SK-N-SH treated with all-trans-retinoic acid at 6 μM for 48 hours (cell line): ENCODE measurements around the gene MATN4.

Experiments
- ESRRG ChIP-seq: fragments of 250-450 bp; sonication (Bioruptor Pico); IDR thresholded peaks from 2 replicates; pipeline ENCODE4 v1.6.1; 2021; ENCODE audit warnings: mild to moderate bottlenecking
- GLIS3 ChIP-seq: fragments of 250-450 bp; sonication (Bioruptor Pico); IDR thresholded peaks from 2 replicates; pipeline ENCODE4 v1.5.0; 2020; ENCODE audit warnings: mild to moderate bottlenecking, moderate library complexity
- RARB ChIP-seq: fragments of 250-450 bp; sonication (Bioruptor Pico); IDR thresholded peaks from 2 replicates; pipeline ENCODE4 v1.8.0; 2021; ENCODE audit warnings: mild to moderate bottlenecking, moderate library complexity
- SNAI2 ChIP-seq: fragments of 250-450 bp; sonication (Bioruptor Pico); IDR thresholded peaks from 2 replicates; pipeline ENCODE4 v1.5.0; 2020; ENCODE audit warnings: mild to moderate bottlenecking, moderate library complexity
- ZC3H10 ChIP-seq: fragments of 250-450 bp; sonication (Bioruptor Pico); IDR thresholded peaks from 2 replicates; pipeline ENCODE4 v1.5.1; 2021; ENCODE audit warnings: mild to moderate bottlenecking, moderate library complexity
- ZFP3 ChIP-seq: fragments of 250-450 bp; sonication (Bioruptor Pico); IDR thresholded peaks from 2 replicates; pipeline ENCODE4 v1.5.0; 2020; ENCODE audit warnings: mild to moderate bottlenecking, moderate library complexity
- ZFP30 ChIP-seq: fragments of 450-650 bp; formaldehyde crosslinking; IDR thresholded peaks from 2 replicates; pipeline ENCODE4 v1.5.0; 2022; ENCODE audit warnings: mild to moderate bottlenecking, moderate library complexity
- ZNF70 ChIP-seq: fragments of 450-650 bp; formaldehyde crosslinking; IDR thresholded peaks from 2 replicates; pipeline ENCODE4 v1.5.0; 2020; ENCODE audit warnings: mild to moderate bottlenecking, moderate library complexity
- TF ChIP-seq, protein P1 (sequence below): fragments of 250-450 bp; sonication (Bioruptor Pico); IDR thresholded peaks from 2 replicates; pipeline ENCODE4 v1.8.0; 2020; ENCODE audit warnings: mild to moderate bottlenecking, moderate library complexity, borderline replicate concordance
- TF ChIP-seq, protein P2 (sequence below): fragments of 250-450 bp; sonication (Bioruptor Pico); IDR thresholded peaks from 2 replicates; pipeline ENCODE4 v1.8.0; 2021; ENCODE audit warnings: low read depth, mild to moderate bottlenecking, moderate library complexity, borderline replicate concordance

DNA sequence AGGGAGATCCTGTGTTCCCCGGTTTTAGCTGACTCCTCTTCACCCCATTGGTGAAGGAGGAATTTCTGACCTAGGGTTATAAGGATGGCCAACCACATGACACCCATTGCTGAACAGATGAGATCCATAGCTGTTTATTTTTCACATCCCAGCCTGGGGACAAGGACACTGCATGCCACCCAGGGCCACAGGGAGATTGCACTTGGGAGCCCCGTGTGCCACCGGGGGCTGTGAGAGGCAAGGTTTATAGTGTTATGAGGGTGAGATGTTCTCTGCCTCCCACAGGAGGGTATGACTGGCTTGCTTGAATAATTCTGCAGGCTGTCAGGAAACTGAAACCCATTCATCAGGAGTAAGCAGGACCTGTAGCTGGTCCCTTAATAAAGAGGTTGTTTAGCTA lies 39.0 kb downstream of the MATN4 start:
- TF ChIP-seq, protein P1, sequence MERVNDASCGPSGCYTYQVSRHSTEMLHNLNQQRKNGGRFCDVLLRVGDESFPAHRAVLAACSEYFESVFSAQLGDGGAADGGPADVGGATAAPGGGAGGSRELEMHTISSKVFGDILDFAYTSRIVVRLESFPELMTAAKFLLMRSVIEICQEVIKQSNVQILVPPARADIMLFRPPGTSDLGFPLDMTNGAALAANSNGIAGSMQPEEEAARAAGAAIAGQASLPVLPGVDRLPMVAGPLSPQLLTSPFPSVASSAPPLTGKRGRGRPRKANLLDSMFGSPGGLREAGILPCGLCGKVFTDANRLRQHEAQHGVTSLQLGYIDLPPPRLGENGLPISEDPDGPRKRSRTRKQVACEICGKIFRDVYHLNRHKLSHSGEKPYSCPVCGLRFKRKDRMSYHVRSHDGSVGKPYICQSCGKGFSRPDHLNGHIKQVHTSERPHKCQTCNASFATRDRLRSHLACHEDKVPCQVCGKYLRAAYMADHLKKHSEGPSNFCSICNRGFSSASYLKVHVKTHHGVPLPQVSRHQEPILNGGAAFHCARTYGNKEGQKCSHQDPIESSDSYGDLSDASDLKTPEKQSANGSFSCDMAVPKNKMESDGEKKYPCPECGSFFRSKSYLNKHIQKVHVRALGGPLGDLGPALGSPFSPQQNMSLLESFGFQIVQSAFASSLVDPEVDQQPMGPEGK (CRISPR knock-in tag), result no peak
- TF ChIP-seq ZNF70 (CRISPR knock-in tag) (no peak), ZFP30 (CRISPR knock-in tag) (no peak), SNAI2 (CRISPR knock-in tag) (no peak), ZFP3 (CRISPR knock-in tag) (no peak), RARB (CRISPR knock-in tag) (no peak), ZC3H10 (CRISPR knock-in tag) (no peak), ESRRG (CRISPR knock-in tag) (no peak), GLIS3 (CRISPR knock-in tag) (no peak)
- TF ChIP-seq, protein P2, sequence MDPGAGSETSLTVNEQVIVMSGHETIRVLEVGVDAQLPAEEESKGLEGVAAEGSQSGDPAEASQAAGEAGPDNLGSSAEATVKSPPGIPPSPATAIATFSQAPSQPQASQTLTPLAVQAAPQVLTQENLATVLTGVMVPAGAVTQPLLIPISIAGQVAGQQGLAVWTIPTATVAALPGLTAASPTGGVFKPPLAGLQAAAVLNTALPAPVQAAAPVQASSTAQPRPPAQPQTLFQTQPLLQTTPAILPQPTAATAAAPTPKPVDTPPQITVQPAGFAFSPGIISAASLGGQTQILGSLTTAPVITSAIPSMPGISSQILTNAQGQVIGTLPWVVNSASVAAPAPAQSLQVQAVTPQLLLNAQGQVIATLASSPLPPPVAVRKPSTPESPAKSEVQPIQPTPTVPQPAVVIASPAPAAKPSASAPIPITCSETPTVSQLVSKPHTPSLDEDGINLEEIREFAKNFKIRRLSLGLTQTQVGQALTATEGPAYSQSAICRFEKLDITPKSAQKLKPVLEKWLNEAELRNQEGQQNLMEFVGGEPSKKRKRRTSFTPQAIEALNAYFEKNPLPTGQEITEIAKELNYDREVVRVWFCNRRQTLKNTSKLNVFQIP (CRISPR knock-in tag), result no peak
